Liver (tissue), 3 donors: ENCODE data around the gene SOCS3.

Experiments used
- ATF3 ChIP-seq: IDR thresholded peaks from 2 replicates; pipeline ENCODE4 v1.6.1; 2016; ENCODE audit warnings: antibody characterized with exemption
- CTCF ChIP-seq: fragments of 150-350 bp; IDR thresholded peaks from 2 replicates; pipeline ENCODE4 v1.5.1; 2017; ENCODE audit warnings: improper control_type of control experiment, low read depth, low read length; ENCODE audit not compliant: missing input control
- EGR1 ChIP-seq, 2 donors: IDR thresholded peaks; 2 replicates each; pipeline ENCODE4 v1.6.1; 2016 to 2018; ENCODE audit warnings: antibody characterized with exemption in 2 of 2, low read depth in 2 of 2
- JUND ChIP-seq, 2 donors: IDR thresholded peaks; 2 replicates each; pipeline ENCODE4 v1.6.1; 2016; ENCODE audit warnings: antibody characterized with exemption in 2 of 2
- RAD21 ChIP-seq, 2 donors: IDR thresholded peaks; 2 replicates each; pipeline ENCODE4 v1.6.1; 2016; ENCODE audit warnings: antibody characterized with exemption in 2 of 2, mild to moderate bottlenecking in 2 of 2
- SP1 ChIP-seq: IDR thresholded peaks from 2 replicates; pipeline ENCODE4 v1.6.1; 2018; ENCODE audit warnings: antibody characterized with exemption, mild to moderate bottlenecking
- YY1 ChIP-seq: IDR thresholded peaks from 2 replicates; pipeline ENCODE4 v1.6.1; 2016; ENCODE audit warnings: antibody characterized with exemption, mild to moderate bottlenecking
- TF ChIP-seq, protein P1 (sequence below): IDR thresholded peaks from 2 replicates; pipeline ENCODE4 v1.6.1; 2016; ENCODE audit warnings: antibody characterized with exemption, mild to moderate bottlenecking
- TF ChIP-seq, protein P2 (sequence below): IDR thresholded peaks from 2 replicates; pipeline ENCODE4 v1.6.1; 2016; ENCODE audit warnings: antibody characterized with exemption
- donor health status: healthy.
- donor health status: healthy.

- TF ChIP-seq CTCF (no peak), EGR1 (IDR thresholded peaks at IDR 0.05; ENCODE audit: low read depth in 2 of 2) (no peak), SP1 (no peak), JUND (IDR thresholded peaks at IDR 0.05) (no peak), ATF3 (no peak), YY1 (no peak), RAD21 (IDR thresholded peaks at IDR 0.05) (no peak)
- TF ChIP-seq, protein P1, sequence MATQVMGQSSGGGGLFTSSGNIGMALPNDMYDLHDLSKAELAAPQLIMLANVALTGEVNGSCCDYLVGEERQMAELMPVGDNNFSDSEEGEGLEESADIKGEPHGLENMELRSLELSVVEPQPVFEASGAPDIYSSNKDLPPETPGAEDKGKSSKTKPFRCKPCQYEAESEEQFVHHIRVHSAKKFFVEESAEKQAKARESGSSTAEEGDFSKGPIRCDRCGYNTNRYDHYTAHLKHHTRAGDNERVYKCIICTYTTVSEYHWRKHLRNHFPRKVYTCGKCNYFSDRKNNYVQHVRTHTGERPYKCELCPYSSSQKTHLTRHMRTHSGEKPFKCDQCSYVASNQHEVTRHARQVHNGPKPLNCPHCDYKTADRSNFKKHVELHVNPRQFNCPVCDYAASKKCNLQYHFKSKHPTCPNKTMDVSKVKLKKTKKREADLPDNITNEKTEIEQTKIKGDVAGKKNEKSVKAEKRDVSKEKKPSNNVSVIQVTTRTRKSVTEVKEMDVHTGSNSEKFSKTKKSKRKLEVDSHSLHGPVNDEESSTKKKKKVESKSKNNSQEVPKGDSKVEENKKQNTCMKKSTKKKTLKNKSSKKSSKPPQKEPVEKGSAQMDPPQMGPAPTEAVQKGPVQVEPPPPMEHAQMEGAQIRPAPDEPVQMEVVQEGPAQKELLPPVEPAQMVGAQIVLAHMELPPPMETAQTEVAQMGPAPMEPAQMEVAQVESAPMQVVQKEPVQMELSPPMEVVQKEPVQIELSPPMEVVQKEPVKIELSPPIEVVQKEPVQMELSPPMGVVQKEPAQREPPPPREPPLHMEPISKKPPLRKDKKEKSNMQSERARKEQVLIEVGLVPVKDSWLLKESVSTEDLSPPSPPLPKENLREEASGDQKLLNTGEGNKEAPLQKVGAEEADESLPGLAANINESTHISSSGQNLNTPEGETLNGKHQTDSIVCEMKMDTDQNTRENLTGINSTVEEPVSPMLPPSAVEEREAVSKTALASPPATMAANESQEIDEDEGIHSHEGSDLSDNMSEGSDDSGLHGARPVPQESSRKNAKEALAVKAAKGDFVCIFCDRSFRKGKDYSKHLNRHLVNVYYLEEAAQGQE, result peak; percentile 88
- TF ChIP-seq, protein P2, sequence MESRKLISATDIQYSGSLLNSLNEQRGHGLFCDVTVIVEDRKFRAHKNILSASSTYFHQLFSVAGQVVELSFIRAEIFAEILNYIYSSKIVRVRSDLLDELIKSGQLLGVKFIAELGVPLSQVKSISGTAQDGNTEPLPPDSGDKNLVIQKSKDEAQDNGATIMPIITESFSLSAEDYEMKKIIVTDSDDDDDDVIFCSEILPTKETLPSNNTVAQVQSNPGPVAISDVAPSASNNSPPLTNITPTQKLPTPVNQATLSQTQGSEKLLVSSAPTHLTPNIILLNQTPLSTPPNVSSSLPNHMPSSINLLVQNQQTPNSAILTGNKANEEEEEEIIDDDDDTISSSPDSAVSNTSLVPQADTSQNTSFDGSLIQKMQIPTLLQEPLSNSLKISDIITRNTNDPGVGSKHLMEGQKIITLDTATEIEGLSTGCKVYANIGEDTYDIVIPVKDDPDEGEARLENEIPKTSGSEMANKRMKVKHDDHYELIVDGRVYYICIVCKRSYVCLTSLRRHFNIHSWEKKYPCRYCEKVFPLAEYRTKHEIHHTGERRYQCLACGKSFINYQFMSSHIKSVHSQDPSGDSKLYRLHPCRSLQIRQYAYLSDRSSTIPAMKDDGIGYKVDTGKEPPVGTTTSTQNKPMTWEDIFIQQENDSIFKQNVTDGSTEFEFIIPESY, result no peak
These were observed 37.8 kb upstream of the SOCS3 start for GRCh38 chr17:78397681-78398101.
